Glutamatergic neuron (in vitro differentiated cells): ENCODE results near the gene SNX5. TPM values are rescaled to one million over a fixed set of nuclear protein-coding genes. Genes with fewer than 3 reads are reported as not detected.

Experiments used
- DNase-seq: peaks from one replicate; pipeline ENCODE4 v3.0.0; 2022
- H3K27ac Mint-ChIP-seq: one replicate; pipeline ENCODE4 v1.8.0; 2020; ENCODE audit warnings: mild to moderate bottlenecking, mixed read lengths, inconsistent platforms; ENCODE audit not compliant: unreplicated experiment
- H3K27me3 Mint-ChIP-seq: one replicate; pipeline ENCODE4 v1.8.0; 2020; ENCODE audit warnings: mild to moderate bottlenecking, moderate library complexity, mixed read lengths, inconsistent platforms; ENCODE audit not compliant: unreplicated experiment
- H3K36me3 Mint-ChIP-seq: one replicate; pipeline ENCODE4 v1.8.0; 2020; ENCODE audit warnings: mild to moderate bottlenecking, mixed read lengths, inconsistent platforms; ENCODE audit not compliant: unreplicated experiment
- H3K4me1 Mint-ChIP-seq: one replicate; pipeline ENCODE4 v1.8.0; 2020; ENCODE audit warnings: mild to moderate bottlenecking, low read depth, mixed read lengths, inconsistent platforms; ENCODE audit not compliant: unreplicated experiment
- H3K4me3 Mint-ChIP-seq: one replicate; pipeline ENCODE4 v1.8.0; 2020; ENCODE audit warnings: mild to moderate bottlenecking, mixed read lengths, inconsistent platforms; ENCODE audit not compliant: unreplicated experiment
- H3K9me3 Mint-ChIP-seq: one replicate; pipeline ENCODE4 v1.8.0; 2020; ENCODE audit warnings: mild to moderate bottlenecking, moderate library complexity, mixed read lengths, inconsistent platforms; ENCODE audit not compliant: unreplicated experiment
- total RNA-seq: library from RNA; stranded (reverse); fragmentation: NEBNext Ultra II Directional; extraction: Animal tissue kit (Norgen Biotek cat#: 25700); gene quantifications from one replicate; pipeline ENCODE4 v1.2.1, GENCODE V29; 2021; ENCODE audit not compliant: unreplicated experiment
- TF ChIP-seq, protein P1 (sequence below): fragments of 200-600 bp; sonication (generic); IDR thresholded peaks from one replicate; pipeline ENCODE4 v1.5.0; 2021; ENCODE audit not compliant: partially characterized antibody, unreplicated experiment

Gene SNX5
- total RNA-seq, 1 donor from 2014 or later, result 43.2 TPM

- TF ChIP-seq, protein P1, sequence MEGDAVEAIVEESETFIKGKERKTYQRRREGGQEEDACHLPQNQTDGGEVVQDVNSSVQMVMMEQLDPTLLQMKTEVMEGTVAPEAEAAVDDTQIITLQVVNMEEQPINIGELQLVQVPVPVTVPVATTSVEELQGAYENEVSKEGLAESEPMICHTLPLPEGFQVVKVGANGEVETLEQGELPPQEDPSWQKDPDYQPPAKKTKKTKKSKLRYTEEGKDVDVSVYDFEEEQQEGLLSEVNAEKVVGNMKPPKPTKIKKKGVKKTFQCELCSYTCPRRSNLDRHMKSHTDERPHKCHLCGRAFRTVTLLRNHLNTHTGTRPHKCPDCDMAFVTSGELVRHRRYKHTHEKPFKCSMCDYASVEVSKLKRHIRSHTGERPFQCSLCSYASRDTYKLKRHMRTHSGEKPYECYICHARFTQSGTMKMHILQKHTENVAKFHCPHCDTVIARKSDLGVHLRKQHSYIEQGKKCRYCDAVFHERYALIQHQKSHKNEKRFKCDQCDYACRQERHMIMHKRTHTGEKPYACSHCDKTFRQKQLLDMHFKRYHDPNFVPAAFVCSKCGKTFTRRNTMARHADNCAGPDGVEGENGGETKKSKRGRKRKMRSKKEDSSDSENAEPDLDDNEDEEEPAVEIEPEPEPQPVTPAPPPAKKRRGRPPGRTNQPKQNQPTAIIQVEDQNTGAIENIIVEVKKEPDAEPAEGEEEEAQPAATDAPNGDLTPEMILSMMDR, result peak; percentile 89
- Mint-ChIP-seq H3K4me1 (peaks cover 3% of the 10 kb centered on the region), H3K4me3 (no peak overlapping the region), H3K9me3 (no peaks in the 10 kb centered on the region), H3K36me3 (no peaks in the 10 kb centered on the region), H3K27ac (no peak overlapping the region), H3K27me3 (peaks cover 3% of the 10 kb centered on the region)
- DNase-seq, result no peak
These were observed 27.6 kb upstream of the SNX5 start for GRCh38 chr20:17995967-17996819.

GRCh38 chr20:17993546-17993945 is 25.0 kb upstream of the SNX5 start:
- Mint-ChIP-seq H3K9me3 (no peaks in the 10 kb centered on the region), H3K4me1 (peaks cover 3% of the 10 kb centered on the region), H3K36me3 (no peaks in the 10 kb centered on the region), H3K27me3 (no peaks in the 10 kb centered on the region), H3K4me3 (no peak overlapping the region), H3K27ac (no peak overlapping the region)
- no peak for DNase-seq
- TF ChIP-seq, protein P1, result no peak

GRCh38 chr20:17992847-17993513 is 24.4 kb upstream of the SNX5 start:
- peaks cover 3% of the 10 kb centered on the region for H3K4me1 Mint-ChIP-seq
- no peaks in the 10 kb centered on the region for H3K27me3 Mint-ChIP-seq
- no peak overlapping the region for H3K4me3 Mint-ChIP-seq
- no peaks in the 10 kb centered on the region for H3K36me3 Mint-ChIP-seq
- no peaks in the 10 kb centered on the region for H3K9me3 Mint-ChIP-seq
- no peak for DNase-seq
- H3K27ac Mint-ChIP-seq, result no peak overlapping the region
- TF ChIP-seq, protein P1, result no peak

DNA sequence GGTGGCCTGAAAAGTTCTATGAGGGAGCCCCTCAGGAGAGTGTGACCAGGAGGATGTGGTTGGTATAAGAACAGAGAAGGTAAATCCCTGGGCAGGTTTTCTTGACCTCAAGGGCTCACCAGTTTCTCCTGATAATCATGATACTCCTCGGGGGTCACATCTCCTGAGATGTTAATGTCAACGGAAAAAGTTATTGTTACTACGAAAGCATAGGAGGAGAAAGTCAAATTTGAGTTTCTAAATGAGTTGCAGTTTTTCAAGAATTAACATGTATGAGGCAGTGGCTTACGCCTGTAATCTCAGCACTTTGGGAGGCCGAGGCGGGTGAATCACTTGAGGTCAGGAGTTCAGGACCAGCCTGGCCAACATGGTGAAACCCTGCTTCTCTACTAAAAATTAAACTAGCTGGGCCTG is 23.6 kb upstream of the SNX5 start:
- TF ChIP-seq, protein P1, result no peak
- H3K9me3 Mint-ChIP-seq, result no peaks in the 10 kb centered on the region
- peaks cover 3% of the 10 kb centered on the region for H3K4me1 Mint-ChIP-seq
- H3K27me3 Mint-ChIP-seq, result no peaks in the 10 kb centered on the region
- H3K4me3 Mint-ChIP-seq, result no peak overlapping the region
- no peak overlapping the region for H3K27ac Mint-ChIP-seq
- H3K36me3 Mint-ChIP-seq, result no peaks in the 10 kb centered on the region
- no peak for DNase-seq

GRCh38 chr20:17990278-17990972 is 21.8 kb upstream of the SNX5 start:
- TF ChIP-seq, protein P1, result no peak

More at GRCh38 chr20:17990278-17990972, 21.8 kb upstream of the SNX5 start:
- DNase-seq, result no peak
- Mint-ChIP-seq H3K4me3 (no peak overlapping the region), H3K27ac (no peak overlapping the region), H3K4me1 (no peaks in the 10 kb centered on the region), H3K27me3 (no peaks in the 10 kb centered on the region), H3K9me3 (no peaks in the 10 kb centered on the region), H3K36me3 (no peaks in the 10 kb centered on the region)
